Dendritic cell treated with granulocyte-macrophage colony-stimulating factor and Interleukin-4, amounts not matched to agents 40 ng/mL and 50 ng/mL, for 4 days (primary cell): ENCODE results near the gene RFK.

ENCODE experiments used
- H3K27ac Mint-ChIP-seq: one replicate; pipeline ENCODE4 v1.8.0; 2022; ENCODE audit warnings: mild to moderate bottlenecking, mixed read lengths
- H3K27me3 Mint-ChIP-seq: one replicate; pipeline ENCODE4 v1.8.0; 2022; ENCODE audit warnings: mild to moderate bottlenecking, mixed read lengths
- H3K36me3 Mint-ChIP-seq: one replicate; pipeline ENCODE4 v1.8.0; 2022; ENCODE audit warnings: low read depth, mixed read lengths
- H3K4me1 Mint-ChIP-seq: one replicate; pipeline ENCODE4 v1.8.0; 2022; ENCODE audit warnings: low read depth, mixed read lengths
- H3K4me3 Mint-ChIP-seq: one replicate; pipeline ENCODE4 v1.8.0; 2022; ENCODE audit warnings: mild to moderate bottlenecking, moderate library complexity, mixed read lengths
- H3K9me3 Mint-ChIP-seq: one replicate; pipeline ENCODE4 v1.8.0; 2022; ENCODE audit warnings: mixed read lengths
- intact Hi-C: fragments of 100-400 bp; cut with micrococcal nuclease; formaldehyde crosslinking; loops from one replicate; pipeline ENCODE4 v1.15.0; 2022

The RFK gene

GRCh38 chr9:76423216-76424177 is 29.3 kb upstream of the RFK start:
- H3K4me3 Mint-ChIP-seq = no peak overlapping the region
- H3K9me3 Mint-ChIP-seq = no peaks in the 10 kb centered on the region
- intact Hi-C loops = no loop called here
- no peak overlapping the region for H3K27ac Mint-ChIP-seq
- no peaks in the 10 kb centered on the region for H3K27me3 Mint-ChIP-seq
- H3K36me3 Mint-ChIP-seq = no peaks in the 10 kb centered on the region
- no peaks in the 10 kb centered on the region for H3K4me1 Mint-ChIP-seq

GRCh38 chr9:76419782-76420380 is 25.7 kb upstream of the RFK start:
- Mint-ChIP-seq H3K4me1 (no peaks in the 10 kb centered on the region), H3K27me3 (no peaks in the 10 kb centered on the region), H3K27ac (no peak overlapping the region), H3K9me3 (no peaks in the 10 kb centered on the region), H3K4me3 (no peak overlapping the region), H3K36me3 (no peaks in the 10 kb centered on the region)
- intact Hi-C loops = no loop called here

- Mint-ChIP-seq H3K4me1 (peaks cover 7% of the 10 kb centered on the region), H3K27ac (no peak overlapping the region), H3K9me3 (peaks cover 14% of the 10 kb centered on the region), H3K27me3 (no peaks in the 10 kb centered on the region), H3K36me3 (peaks cover 9% of the 10 kb centered on the region), H3K4me3 (no peak overlapping the region)
- intact Hi-C loops = no loop called here
Observed at GRCh38 chr9:76417394-76417793, 23.2 kb upstream of the RFK start.

- Mint-ChIP-seq H3K36me3 (peaks cover 9% of the 10 kb centered on the region), H3K9me3 (peaks cover 14% of the 10 kb centered on the region), H3K4me3 (no peak overlapping the region), H3K4me1 (peaks cover 8% of the 10 kb centered on the region), H3K27me3 (no peaks in the 10 kb centered on the region), H3K27ac (no peak overlapping the region)
- intact Hi-C loops = no loop called here
Observed at GRCh38 chr9:76415731-76416130, 21.5 kb upstream of the RFK start.

- H3K27me3 Mint-ChIP-seq = no peaks in the 10 kb centered on the region
- peaks cover 14% of the 10 kb centered on the region for H3K9me3 Mint-ChIP-seq
- H3K27ac Mint-ChIP-seq = no peak overlapping the region
- H3K4me1 Mint-ChIP-seq = peaks cover 8% of the 10 kb centered on the region
- intact Hi-C loops = no loop called here
- H3K4me3 Mint-ChIP-seq = no peak overlapping the region
- H3K36me3 Mint-ChIP-seq = peaks cover 9% of the 10 kb centered on the region
Observed at GRCh38 chr9:76415154-76415553, 20.9 kb upstream of the RFK start.

- Mint-ChIP-seq H3K9me3 (peaks cover 14% of the 10 kb centered on the region), H3K4me3 (no peak overlapping the region), H3K4me1 (peaks cover 8% of the 10 kb centered on the region), H3K27ac (no peak overlapping the region), H3K27me3 (no peaks in the 10 kb centered on the region), H3K36me3 (peaks cover 9% of the 10 kb centered on the region)
- intact Hi-C loops = no loop called here
Observed at GRCh38 chr9:76414661-76415060, 20.4 kb upstream of the RFK start.

- intact Hi-C loops = no loop called here
- Mint-ChIP-seq H3K36me3 (peaks cover 9% of the 10 kb centered on the region), H3K4me3 (no peak overlapping the region), H3K27me3 (no peaks in the 10 kb centered on the region), H3K4me1 (peaks cover 9% of the 10 kb centered on the region), H3K9me3 (peaks cover 14% of the 10 kb centered on the region), H3K27ac (no peak overlapping the region)
Observed at GRCh38 chr9:76413658-76414057, 19.4 kb upstream of the RFK start.

- peaks cover 9% of the 10 kb centered on the region for H3K36me3 Mint-ChIP-seq
- H3K4me1 Mint-ChIP-seq = peaks cover 13% of the 10 kb centered on the region
- peaks cover 14% of the 10 kb centered on the region for H3K9me3 Mint-ChIP-seq
- no peak overlapping the region for H3K27ac Mint-ChIP-seq
- H3K4me3 Mint-ChIP-seq = no peak overlapping the region
- intact Hi-C loops = no loop called here
- H3K27me3 Mint-ChIP-seq = no peaks in the 10 kb centered on the region
Observed at GRCh38 chr9:76412638-76413037, 18.4 kb upstream of the RFK start.

GRCh38 chr9:76405868-76406267 is 11.6 kb upstream of the RFK start:
- Mint-ChIP-seq H3K4me3 (no peak overlapping the region), H3K9me3 (no peaks in the 10 kb centered on the region), H3K27ac (no peak overlapping the region), H3K36me3 (no peaks in the 10 kb centered on the region), H3K27me3 (no peaks in the 10 kb centered on the region), H3K4me1 (peaks cover 10% of the 10 kb centered on the region)
- intact Hi-C loops = no loop called here

GRCh38 chr9:76405340-76405739 is 11.1 kb upstream of the RFK start:
- no peak overlapping the region for H3K4me3 Mint-ChIP-seq
- H3K36me3 Mint-ChIP-seq = no peaks in the 10 kb centered on the region
- H3K27me3 Mint-ChIP-seq = no peaks in the 10 kb centered on the region
- H3K9me3 Mint-ChIP-seq = no peaks in the 10 kb centered on the region
- intact Hi-C loops = no loop called here
- H3K4me1 Mint-ChIP-seq = peaks cover 15% of the 10 kb centered on the region
- H3K27ac Mint-ChIP-seq = no peak overlapping the region

GRCh38 chr9:76404401-76404800 is 10.2 kb upstream of the RFK start:
- no peak overlapping the region for H3K4me3 Mint-ChIP-seq
- no peaks in the 10 kb centered on the region for H3K9me3 Mint-ChIP-seq
- no peak overlapping the region for H3K27ac Mint-ChIP-seq
- H3K4me1 Mint-ChIP-seq = peaks cover 23% of the 10 kb centered on the region
- no peaks in the 10 kb centered on the region for H3K27me3 Mint-ChIP-seq
- no peaks in the 10 kb centered on the region for H3K36me3 Mint-ChIP-seq
- intact Hi-C loops = no loop called here

GRCh38 chr9:76403352-76403751 is 9.1 kb upstream of the RFK start:
- no peaks in the 10 kb centered on the region for H3K27me3 Mint-ChIP-seq
- no peaks in the 10 kb centered on the region for H3K36me3 Mint-ChIP-seq
- H3K4me1 Mint-ChIP-seq = peaks cover 18% of the 10 kb centered on the region
- no peaks in the 10 kb centered on the region for H3K9me3 Mint-ChIP-seq
- H3K4me3 Mint-ChIP-seq = peak overlapping the region; percentile 20
- peak overlapping the region; percentile 60 for H3K27ac Mint-ChIP-seq
- intact Hi-C loops = loop anchor here (1.0 kb wide), 1 partner anchor 301 kb away; no protein-coding TSS in a partner anchor

- peaks cover 18% of the 10 kb centered on the region for H3K4me1 Mint-ChIP-seq
- H3K9me3 Mint-ChIP-seq = no peaks in the 10 kb centered on the region
- H3K27me3 Mint-ChIP-seq = no peaks in the 10 kb centered on the region
- intact Hi-C loops = no loop called here
- no peaks in the 10 kb centered on the region for H3K36me3 Mint-ChIP-seq
- no peak overlapping the region for H3K4me3 Mint-ChIP-seq
- H3K27ac Mint-ChIP-seq = no peak overlapping the region
Observed at GRCh38 chr9:76401580-76402354, 7.5 kb upstream of the RFK start.

- H3K4me3 Mint-ChIP-seq = no peak overlapping the region
- H3K27ac Mint-ChIP-seq = no peak overlapping the region
- H3K36me3 Mint-ChIP-seq = no peaks in the 10 kb centered on the region
- H3K27me3 Mint-ChIP-seq = no peaks in the 10 kb centered on the region
- H3K9me3 Mint-ChIP-seq = no peaks in the 10 kb centered on the region
- H3K4me1 Mint-ChIP-seq = peaks cover 18% of the 10 kb centered on the region
- intact Hi-C loops = no loop called here
Observed at GRCh38 chr9:76401176-76401575, 7.0 kb upstream of the RFK start.
